RKO (cell line): ENCODE measurements around the gene ADGRV1.
"Not testable (repeated sequence)": the region's sequence is repeated elsewhere in the genome, so short reads cannot be mapped to it uniquely, and the experiment has no call there.

ENCODE experiments used
- DNase-seq: peaks from one replicate; pipeline ENCODE4 v3.0.0-alpha.2; 2016; ENCODE audit warnings: low spot score

Gene ADGRV1

DNA sequence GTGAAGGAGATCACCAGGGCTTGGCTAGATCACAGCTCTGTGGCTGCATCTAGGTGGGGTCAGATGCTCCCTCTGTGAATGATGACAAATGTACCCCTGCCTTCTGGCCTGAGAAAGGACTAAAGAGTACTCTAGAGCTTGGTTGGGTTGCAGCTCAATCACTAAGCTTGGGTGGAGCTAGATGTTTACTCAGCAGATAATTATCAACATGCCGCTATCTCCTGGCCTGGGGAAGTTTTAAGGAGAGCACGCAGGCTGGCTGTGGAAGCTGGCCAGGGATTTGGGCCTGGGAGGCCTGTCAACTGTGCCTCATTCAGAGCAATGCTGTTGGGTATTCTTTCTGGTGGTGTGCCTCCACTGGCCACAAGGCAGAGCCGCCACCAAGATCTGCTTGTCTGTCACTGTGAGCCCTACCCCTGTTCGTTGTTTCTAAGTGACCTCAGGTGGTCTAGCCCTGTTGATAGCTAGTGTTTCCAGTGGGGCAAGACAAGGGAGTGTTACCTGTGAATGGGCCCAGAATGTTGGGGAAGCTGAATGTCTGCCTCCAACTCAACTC lies 181.7 kb downstream of the ADGRV1 start:
- no peak for DNase-seq

DNA sequence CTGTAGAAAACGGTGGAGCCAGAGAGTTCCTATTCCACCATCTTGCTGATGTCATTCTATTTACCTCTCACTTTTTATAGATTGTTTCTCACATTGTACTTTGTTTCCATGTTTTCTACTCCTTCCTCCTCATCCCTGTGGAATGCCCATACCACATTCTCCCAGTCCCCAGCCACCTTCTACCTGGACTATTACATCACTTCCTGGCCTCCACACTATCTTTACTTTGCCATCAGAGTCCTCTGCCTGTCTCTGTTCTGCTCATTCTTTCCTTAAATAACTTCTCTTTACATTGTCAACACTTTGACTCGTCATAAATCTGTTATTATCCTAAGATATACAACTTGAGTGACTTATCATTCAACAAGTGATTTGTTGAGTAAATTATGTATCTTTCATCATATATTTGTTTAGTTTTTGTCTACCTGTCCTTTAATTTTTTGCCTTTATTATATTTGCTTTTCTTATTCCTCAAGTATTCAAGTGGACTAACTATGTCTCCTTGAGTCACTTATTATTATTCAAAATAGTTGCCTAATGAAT lies 182.5 kb downstream of the ADGRV1 start:
- no peak for DNase-seq

- no peak for DNase-seq
These were observed 187.5 kb downstream of the ADGRV1 start for GRCh38 chr5:90746119-90746518.

DNA sequence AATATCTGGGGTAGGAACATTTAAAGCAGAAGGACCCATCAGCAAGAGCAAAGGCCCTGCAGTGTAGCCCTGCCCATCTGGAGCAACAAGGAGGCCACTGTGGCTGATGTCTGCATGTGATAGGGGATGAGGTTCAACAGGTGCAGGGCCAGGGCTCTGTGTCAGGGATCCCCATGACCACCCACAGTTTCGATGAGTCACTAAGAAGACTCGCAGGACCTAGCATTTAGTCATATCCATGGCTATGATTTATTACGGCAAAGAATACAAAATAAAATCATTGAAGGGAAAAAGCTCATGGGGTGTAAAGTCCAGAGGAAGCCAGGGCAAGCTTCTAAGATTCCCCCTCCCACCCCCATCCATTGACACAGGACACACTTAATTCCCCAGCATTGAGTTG lies 188.6 kb downstream of the ADGRV1 start:
- peak; percentile 67 for DNase-seq

DNA sequence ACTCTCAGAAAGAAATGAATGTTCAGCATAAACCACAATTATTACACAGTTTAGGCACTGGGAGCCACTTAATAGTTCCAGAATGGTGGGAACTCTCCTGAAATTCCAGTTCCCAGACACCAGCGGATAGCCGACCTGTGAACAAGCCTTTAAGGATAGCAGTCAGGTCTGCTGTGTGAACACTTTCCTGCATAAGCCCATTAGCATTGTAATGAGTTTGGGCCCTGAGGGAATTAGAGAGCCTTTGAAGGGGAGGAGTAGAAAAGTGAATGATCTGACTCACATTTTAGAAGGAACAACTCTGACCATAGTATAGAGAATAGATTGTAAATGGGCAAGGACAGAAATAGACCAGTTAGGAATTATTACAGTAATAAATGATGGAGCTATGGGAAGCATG lies 189.1 kb downstream of the ADGRV1 start:
- no peak for DNase-seq

- no peak for DNase-seq
These were observed 200.5 kb downstream of the ADGRV1 start for GRCh38 chr5:90759119-90759518.

GRCh38 chr5:90767710-90768109 lies 209.1 kb downstream of the ADGRV1 start:
- no peak for DNase-seq

GRCh38 chr5:90770006-90770541 lies 211.5 kb downstream of the ADGRV1 start:
- DNase-seq: not testable (repeated sequence)

DNA sequence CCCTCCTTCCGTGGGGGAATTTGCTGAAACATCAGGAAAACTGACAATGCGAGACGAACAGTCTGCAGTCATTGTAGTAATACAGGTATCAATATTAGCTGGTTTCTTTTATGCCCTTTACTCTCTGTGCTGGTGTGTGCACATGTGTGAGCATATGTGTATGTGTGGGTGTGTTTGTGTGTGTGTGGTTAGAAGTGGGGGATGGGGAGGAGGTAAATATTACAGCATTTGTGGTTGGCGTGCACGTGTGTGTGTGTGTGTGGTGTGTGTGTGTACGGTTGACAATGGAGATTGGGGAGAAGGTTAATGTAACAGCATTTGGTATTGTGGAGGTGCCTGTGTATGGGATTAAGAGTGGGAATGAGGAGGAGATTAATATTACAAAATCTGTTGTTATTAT lies 219.4 kb downstream of the ADGRV1 start:
- DNase-seq: no peak

GRCh38 chr5:90783460-90784333 lies 225.1 kb downstream of the ADGRV1 start:
- peak; percentile 67 for DNase-seq

- no peak for DNase-seq
These were observed 228.2 kb downstream of the ADGRV1 start for GRCh38 chr5:90786756-90787155.

- DNase-seq: peak; percentile 40
These were observed 234.1 kb downstream of the ADGRV1 start for GRCh38 chr5:90792725-90793124.

GRCh38 chr5:90793183-90793582 lies 234.6 kb downstream of the ADGRV1 start:
- DNase-seq: no peak

DNA sequence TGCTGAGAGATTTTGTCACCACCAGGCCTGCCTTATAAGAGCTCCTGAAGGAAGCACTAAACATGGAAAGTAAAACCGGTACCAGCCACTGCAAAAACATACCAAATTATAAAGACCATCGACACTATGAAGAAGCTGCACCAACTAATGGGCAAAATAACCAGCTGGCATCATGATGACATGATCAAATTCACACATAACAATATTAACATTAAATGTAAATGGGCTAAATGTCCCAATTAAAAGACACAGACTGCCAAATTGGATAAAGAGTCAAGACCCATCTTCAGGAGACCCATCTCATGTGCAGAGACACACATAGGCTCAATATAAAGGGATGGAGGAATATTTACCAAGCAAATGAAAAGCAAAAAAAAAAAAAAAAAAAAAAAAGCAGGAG lies 238.3 kb downstream of the ADGRV1 start:
- DNase-seq: not testable (repeated sequence)

DNA sequence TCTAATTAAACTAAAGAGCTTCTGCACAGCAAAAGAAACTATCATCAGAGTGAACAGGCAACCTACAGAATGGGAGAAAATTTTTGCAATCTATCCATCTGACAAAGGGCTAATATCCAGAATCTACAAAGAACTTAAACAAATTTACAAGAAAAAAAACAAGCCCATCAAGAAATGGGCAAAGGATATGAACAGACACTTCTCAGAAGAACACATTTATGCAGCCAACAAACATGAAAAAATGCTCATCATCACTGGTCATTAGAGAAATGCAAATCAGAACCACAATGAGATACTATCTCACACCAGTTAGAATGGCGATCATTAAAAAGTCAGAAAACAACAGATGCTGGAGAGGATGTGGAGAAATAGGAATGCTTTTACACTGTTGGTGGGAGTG lies 241.5 kb downstream of the ADGRV1 start:
- not testable (repeated sequence) for DNase-seq

DNA sequence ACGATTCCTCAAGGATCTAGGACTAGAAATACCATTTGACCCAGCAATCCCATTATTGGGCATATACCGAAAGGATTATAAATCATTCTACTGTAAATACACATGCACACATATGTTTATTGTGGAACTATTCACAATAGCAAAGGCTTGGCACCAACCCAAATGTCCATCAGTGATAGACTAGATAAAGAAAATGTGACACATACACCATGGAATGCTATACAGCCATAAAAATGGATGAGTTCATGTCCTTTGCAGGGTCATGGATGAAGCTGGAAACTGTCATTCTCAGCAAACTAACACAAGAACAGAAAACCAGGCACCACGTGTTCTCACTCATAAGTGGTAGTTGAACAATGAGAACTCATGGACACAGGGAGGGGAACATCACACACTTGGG lies 241.9 kb downstream of the ADGRV1 start:
- not testable (repeated sequence) for DNase-seq

DNA sequence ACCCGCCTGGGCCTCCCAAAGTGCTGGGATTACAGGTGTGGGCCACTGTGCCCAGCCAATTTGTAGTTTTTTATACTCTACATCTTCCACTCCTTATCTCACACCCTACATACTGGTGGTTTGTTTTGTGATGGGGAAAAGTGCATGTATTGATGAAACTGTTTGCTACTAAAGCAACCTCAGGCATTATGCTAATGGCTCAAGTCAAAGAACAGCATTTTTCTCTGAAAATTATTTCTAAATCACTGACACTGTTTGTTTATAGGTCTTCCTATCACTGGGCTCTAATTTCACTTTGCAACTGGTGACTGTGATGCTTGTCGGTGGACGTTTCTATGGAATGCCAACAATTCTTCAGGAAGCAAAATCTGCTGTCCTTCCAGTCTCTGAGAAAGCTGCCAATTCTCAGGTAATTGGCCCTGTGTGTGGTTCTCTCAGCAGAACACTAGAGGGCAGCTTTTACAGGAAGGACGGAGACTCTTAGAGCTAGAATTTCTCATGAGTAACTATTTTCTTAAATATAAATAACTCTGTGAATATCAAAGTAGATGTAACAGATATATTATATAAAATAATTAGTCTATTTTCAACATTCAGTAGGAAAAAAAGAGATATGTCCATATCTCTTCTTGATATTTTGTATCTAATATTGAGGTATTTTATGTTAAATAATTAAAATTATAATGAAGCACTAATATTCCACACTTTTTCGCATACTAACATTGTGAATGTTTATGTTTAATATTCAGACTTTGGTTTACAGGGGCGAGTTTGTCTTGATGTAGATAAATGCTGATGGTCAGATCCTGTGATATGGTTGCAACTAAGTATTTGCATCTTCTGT lies 244.1 kb downstream of the ADGRV1 start:
- DNase-seq: peak; percentile 66

DNA sequence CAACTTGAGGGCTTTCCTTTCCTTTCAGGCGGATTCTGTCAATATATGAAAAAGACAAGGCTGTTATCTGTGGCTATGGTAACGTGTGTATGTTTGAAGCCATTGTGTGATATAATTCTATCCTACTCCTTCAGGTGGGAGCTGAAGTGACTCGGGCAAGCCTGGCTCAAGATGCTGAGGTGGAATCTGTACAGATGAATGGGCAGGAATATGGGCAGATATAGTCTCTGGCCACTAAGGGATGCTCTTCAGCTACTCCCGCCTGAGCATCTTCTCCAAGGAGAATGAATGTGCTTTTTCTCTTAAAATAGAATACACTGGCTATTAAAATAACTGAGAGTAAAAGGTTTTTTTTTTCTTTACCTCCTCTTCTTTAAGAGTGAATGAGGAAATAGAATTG lies 244.8 kb downstream of the ADGRV1 start:
- DNase-seq: no peak

- DNase-seq: peak; percentile 12
These were observed 245.3 kb downstream of the ADGRV1 start for GRCh38 chr5:90803876-90804275.

GRCh38 chr5:90807496-90807895 lies 248.9 kb downstream of the ADGRV1 start:
- no peak for DNase-seq

- no peak for DNase-seq
These were observed 250.9 kb downstream of the ADGRV1 start for GRCh38 chr5:90809311-90810056.
